HG03095 (cell line): Measurements from ENCODE around the gene DNAI2.

Experiments used
- ATAC-seq: cut with Tn5 transposase; IDR thresholded peaks from one replicate; pipeline ENCODE4 v1.9.1; 2021; ENCODE audit warnings: moderate library complexity; ENCODE audit not compliant: unreplicated experiment

DNAI2 gene

GRCh38 chr17:74358697-74359096 lies 84.7 kb downstream of the DNAI2 start:
- no peak for ATAC-seq

- no peak for ATAC-seq
Observed at GRCh38 chr17:74359916-74360315, 85.9 kb downstream of the DNAI2 start.

- ATAC-seq, result no peak
Observed at GRCh38 chr17:74360899-74361229, 86.8 kb downstream of the DNAI2 start.

GRCh38 chr17:74361230-74362068 lies 87.4 kb downstream of the DNAI2 start, which contains the start of gene BTBD17:
TSS of gene BTBD17 (minus strand) at chr17:74361868. CDS start at chr17:74361819, 49 bp downstream.
- ATAC-seq, result no peak

- no peak for ATAC-seq
Observed at GRCh38 chr17:74362069-74362405, 88.0 kb downstream of the DNAI2 start.

- no peak for ATAC-seq
Observed at GRCh38 chr17:74362810-74363498, 88.9 kb downstream of the DNAI2 start.
